ENCODE data around the gene ANKHD1.
"Not testable (repeated sequence)": the region's sequence is repeated elsewhere in the genome, so short reads cannot be mapped to it uniquely, and the experiment has no call there.

The ANKHD1 gene

DNA sequence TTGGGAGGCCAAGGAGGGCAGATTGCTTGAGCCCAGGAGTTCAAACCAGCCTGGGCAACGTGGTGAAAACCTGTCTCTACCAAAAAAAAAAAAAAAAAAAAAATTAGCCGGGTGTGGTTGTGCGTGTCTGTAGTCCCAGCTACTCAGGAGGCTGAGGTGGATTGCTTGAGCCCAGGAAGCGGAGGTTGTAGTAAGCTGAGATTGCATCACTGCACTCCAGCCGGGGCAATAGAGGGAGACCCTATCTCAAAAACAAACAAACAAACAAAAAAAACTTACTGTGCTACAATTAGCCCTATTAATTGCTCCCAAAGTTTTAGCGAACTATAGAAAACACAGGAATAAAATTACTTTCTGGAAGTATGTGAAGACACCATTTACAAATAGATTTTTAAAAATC is 67.6 kb downstream of the ANKHD1 start:
- Histone ChIP-seq H3K4me1 (ENCODE audit: low read length) (no peaks in the 10 kb centered on the region), H3K4me2 (ENCODE audit: low read length) (no peak overlapping the region), H3K4me3 (ENCODE audit: low read length) (no peak overlapping the region), H3K27me3 (ENCODE audit: low read depth, low read length) (no peaks in the 10 kb centered on the region), H3K27ac (ENCODE audit: low read length) (no peak overlapping the region), H2AFZ (ENCODE audit: low read depth, low read length) (no peak overlapping the region), H3K36me3 (replicated peaks; ENCODE audit: low read depth, low read length) (peaks cover 3% of the 10 kb centered on the region), H3K9me3 (ENCODE audit: insufficient read depth, low read length) (no peaks in the 10 kb centered on the region), H4K20me1 (ENCODE audit: insufficient read depth, low read length) (no peaks in the 10 kb centered on the region), H3K9ac (ENCODE audit: low read length) (no peak overlapping the region), H3K79me2 (ENCODE audit: low read length) (no peaks in the 10 kb centered on the region)
- TF ChIP-seq, protein P1, sequence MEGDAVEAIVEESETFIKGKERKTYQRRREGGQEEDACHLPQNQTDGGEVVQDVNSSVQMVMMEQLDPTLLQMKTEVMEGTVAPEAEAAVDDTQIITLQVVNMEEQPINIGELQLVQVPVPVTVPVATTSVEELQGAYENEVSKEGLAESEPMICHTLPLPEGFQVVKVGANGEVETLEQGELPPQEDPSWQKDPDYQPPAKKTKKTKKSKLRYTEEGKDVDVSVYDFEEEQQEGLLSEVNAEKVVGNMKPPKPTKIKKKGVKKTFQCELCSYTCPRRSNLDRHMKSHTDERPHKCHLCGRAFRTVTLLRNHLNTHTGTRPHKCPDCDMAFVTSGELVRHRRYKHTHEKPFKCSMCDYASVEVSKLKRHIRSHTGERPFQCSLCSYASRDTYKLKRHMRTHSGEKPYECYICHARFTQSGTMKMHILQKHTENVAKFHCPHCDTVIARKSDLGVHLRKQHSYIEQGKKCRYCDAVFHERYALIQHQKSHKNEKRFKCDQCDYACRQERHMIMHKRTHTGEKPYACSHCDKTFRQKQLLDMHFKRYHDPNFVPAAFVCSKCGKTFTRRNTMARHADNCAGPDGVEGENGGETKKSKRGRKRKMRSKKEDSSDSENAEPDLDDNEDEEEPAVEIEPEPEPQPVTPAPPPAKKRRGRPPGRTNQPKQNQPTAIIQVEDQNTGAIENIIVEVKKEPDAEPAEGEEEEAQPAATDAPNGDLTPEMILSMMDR (IDR thresholded peaks at IDR 0.05; ENCODE audit: low read depth, low read length), result no peak
- no peak for TF ChIP-seq EZH2phosphoT487 (IDR thresholded peaks at IDR 0.05; ENCODE audit: low read depth)

DNA sequence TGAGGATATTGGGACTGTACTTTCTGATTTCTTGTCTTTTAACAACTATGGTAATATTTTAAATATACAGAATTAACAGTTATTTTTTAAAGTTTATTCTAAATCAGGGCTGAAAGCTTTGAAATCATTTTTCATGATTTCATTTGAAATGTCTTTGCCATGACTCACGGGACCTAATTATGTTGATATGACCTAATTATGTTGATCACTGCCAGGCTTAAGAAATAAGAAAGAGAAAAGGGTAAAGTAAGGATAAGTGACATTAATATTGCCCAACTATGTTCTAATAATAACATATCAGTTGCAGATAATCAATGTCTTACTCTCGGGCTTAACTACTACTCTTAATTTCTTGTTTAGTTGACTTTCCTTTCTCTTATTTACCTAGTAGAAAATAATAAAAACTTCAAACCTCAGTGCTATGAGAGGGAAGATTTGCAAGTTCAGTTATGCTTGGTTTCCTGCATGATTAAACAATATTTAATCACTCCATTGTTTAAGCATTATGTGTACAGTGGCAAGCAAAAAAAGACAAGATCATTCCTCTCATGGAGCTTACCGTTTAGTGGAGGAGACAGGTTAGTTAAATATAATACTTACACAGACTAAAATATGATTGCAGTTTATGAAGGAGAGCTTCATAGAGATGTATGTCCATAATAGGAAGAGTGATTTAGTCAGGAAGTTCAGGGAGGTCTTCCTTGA is 78.8 kb downstream of the ANKHD1 start:
- Histone ChIP-seq H3K27me3 (ENCODE audit: low read depth, low read length) (no peaks in the 10 kb centered on the region), H3K79me2 (ENCODE audit: low read length) (no peaks in the 10 kb centered on the region), H3K4me2 (ENCODE audit: low read length) (no peak overlapping the region), H3K27ac (ENCODE audit: low read length) (no peak overlapping the region), H3K4me1 (ENCODE audit: low read length) (no peaks in the 10 kb centered on the region), H4K20me1 (ENCODE audit: insufficient read depth, low read length) (no peaks in the 10 kb centered on the region), H2AFZ (ENCODE audit: low read depth, low read length) (no peak overlapping the region), H3K9me3 (ENCODE audit: insufficient read depth, low read length) (no peaks in the 10 kb centered on the region), H3K4me3 (ENCODE audit: low read length) (no peak overlapping the region), H3K36me3 (replicated peaks; ENCODE audit: low read depth, low read length) (peaks cover 7% of the 10 kb centered on the region), H3K9ac (ENCODE audit: low read length) (no peak overlapping the region)
- no peak for TF ChIP-seq EZH2phosphoT487 (IDR thresholded peaks at IDR 0.05; ENCODE audit: low read depth)
- TF ChIP-seq, protein P1 (IDR thresholded peaks at IDR 0.05; ENCODE audit: low read depth, low read length), result no peak

DNA sequence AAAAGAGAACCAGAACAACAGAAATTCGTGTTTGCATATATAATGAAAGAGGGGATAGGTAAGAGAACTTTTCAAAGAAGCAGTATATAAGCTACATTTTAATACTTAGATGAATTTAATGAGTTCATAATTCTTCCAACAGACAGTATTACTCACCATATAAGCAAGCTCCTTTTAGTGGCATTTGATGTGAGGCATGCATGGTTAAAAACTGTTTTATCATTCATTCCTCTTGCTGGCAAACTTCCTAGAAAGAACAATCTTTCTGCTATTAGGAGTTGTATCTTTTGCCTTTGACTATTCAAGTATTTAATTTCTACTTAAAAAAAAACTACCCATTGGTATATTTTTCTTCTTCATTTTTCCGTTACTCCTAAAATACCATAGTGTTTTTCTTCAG is 80.1 kb downstream of the ANKHD1 start:
- no peak overlapping the region for H2AFZ ChIP-seq (ENCODE audit: low read depth, low read length)
- TF ChIP-seq, protein P1 (IDR thresholded peaks at IDR 0.05; ENCODE audit: low read depth, low read length), result no peak
- no peak overlapping the region for H3K4me3 ChIP-seq (ENCODE audit: low read length)
- H3K4me1 ChIP-seq (ENCODE audit: low read length), result no peaks in the 10 kb centered on the region
- no peak overlapping the region for H3K9ac ChIP-seq (ENCODE audit: low read length)
- no peaks in the 10 kb centered on the region for H3K9me3 ChIP-seq (ENCODE audit: insufficient read depth, low read length)
- H3K4me2 ChIP-seq (ENCODE audit: low read length), result no peak overlapping the region
- H3K36me3 ChIP-seq (replicated peaks; ENCODE audit: low read depth, low read length), result peaks cover 5% of the 10 kb centered on the region
- H4K20me1 ChIP-seq (ENCODE audit: insufficient read depth, low read length), result no peaks in the 10 kb centered on the region
- H3K27ac ChIP-seq (ENCODE audit: low read length), result no peak overlapping the region
- no peaks in the 10 kb centered on the region for H3K79me2 ChIP-seq (ENCODE audit: low read length)
- H3K27me3 ChIP-seq (ENCODE audit: low read depth, low read length), result no peaks in the 10 kb centered on the region

DNA sequence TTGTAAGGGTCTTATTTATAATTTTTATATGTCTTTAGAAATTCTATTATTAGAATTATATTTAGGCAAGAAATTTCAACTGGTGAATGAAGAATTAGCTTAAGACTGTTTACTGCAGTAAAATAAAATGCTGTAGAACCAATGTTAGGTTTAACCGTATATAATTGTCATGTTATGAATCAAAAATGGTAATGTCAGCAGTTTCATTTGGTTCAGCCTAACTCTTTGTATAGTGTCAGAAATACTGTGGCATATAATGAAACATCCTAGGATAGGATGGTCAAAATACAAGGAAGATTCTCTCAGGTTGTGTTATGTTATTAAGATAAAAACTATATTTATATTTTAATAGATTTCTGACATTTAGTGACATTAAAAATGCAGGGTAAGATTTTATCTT is 81.4 kb downstream of the ANKHD1 start:
- peaks cover 9% of the 10 kb centered on the region for H3K36me3 ChIP-seq (replicated peaks; ENCODE audit: low read depth, low read length)

DNA sequence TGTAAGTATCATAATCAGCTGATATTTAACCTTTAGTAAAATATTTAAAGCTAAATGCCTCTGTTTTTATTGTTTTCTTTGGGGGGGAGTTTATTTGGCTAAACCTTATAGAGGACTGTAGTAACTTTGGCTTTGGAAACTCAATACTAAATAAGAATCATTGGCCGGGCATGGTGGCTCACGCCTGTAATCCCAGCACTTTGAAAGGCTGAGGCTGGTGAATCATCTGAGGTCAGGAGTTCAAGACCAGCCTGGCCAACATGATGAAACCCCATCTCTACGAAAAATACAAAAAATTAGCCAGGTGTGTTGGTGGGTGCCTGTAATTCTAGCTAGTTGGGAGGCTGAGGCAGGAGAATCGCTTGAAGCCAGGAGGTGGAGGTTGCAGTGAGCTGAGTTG is 86.5 kb downstream of the ANKHD1 start:
- H3K9ac ChIP-seq (ENCODE audit: low read length); H3K79me2 ChIP-seq (ENCODE audit: low read length); H2AFZ ChIP-seq (ENCODE audit: low read depth, low read length); H3K27me3 ChIP-seq (ENCODE audit: low read depth, low read length); H3K9me3 ChIP-seq (ENCODE audit: insufficient read depth, low read length); H3K36me3 ChIP-seq (replicated peaks; ENCODE audit: low read depth, low read length); H3K4me1 ChIP-seq (ENCODE audit: low read length); H3K4me3 ChIP-seq (ENCODE audit: low read length); H3K27ac ChIP-seq (ENCODE audit: low read length); H4K20me1 ChIP-seq (ENCODE audit: insufficient read depth, low read length); H3K4me2 ChIP-seq (ENCODE audit: low read length): not testable (repeated sequence)

More for the DNA sequence above, 81.4 kb downstream of the ANKHD1 start:
- no peak overlapping the region for H2AFZ ChIP-seq (ENCODE audit: low read depth, low read length)
- H3K27me3 ChIP-seq (ENCODE audit: low read depth, low read length), result no peaks in the 10 kb centered on the region
- no peaks in the 10 kb centered on the region for H3K4me1 ChIP-seq (ENCODE audit: low read length)
- H4K20me1 ChIP-seq (ENCODE audit: insufficient read depth, low read length), result no peaks in the 10 kb centered on the region
- TF ChIP-seq EZH2phosphoT487 (IDR thresholded peaks at IDR 0.05; ENCODE audit: low read depth), result no peak
- TF ChIP-seq, protein P1 (IDR thresholded peaks at IDR 0.05; ENCODE audit: low read depth, low read length), result no peak
- H3K9me3 ChIP-seq (ENCODE audit: insufficient read depth, low read length), result no peaks in the 10 kb centered on the region
- no peak overlapping the region for H3K4me3 ChIP-seq (ENCODE audit: low read length)
- H3K9ac ChIP-seq (ENCODE audit: low read length), result no peak overlapping the region
- no peak overlapping the region for H3K4me2 ChIP-seq (ENCODE audit: low read length)
- no peak overlapping the region for H3K27ac ChIP-seq (ENCODE audit: low read length)
- no peaks in the 10 kb centered on the region for H3K79me2 ChIP-seq (ENCODE audit: low read length)
